IMR-90 (cell line): ENCODE measurements around the gene MYO7B. TPM values are rescaled to one million over a fixed set of nuclear protein-coding genes. Genes with fewer than 3 reads are reported as not detected.

Experiments
- ATAC-seq: fragments of 200-7000 bp; cut with Tn5 transposase; 2 replicates; pipeline ENCODE4 v1.9.1; 2020; ENCODE audit warnings: low read depth, mild to moderate bottlenecking, moderate library complexity
- BruUV-seq: library from RNA; stranded (reverse); fragments of 400-500 nt; replicated peaks from 2 replicates; lab custom pipeline; 2021; lab: Mats Ljungman, UMichigan
- CTCF ChIA-PET: fragments of 300-600 bp; formaldehyde crosslinking; extraction: SDS; loops from one replicate; lab custom pipeline; 2021; ENCODE audit warnings: antibody characterized with exemption; lab: Yijun Ruan, JAX
- POLR2A ChIA-PET: fragments of 300-600 bp; sonication (Branson Sonifier 250); formaldehyde crosslinking; loops from one replicate; lab custom pipeline; 2022; ENCODE audit warnings: antibody characterized with exemption; ENCODE audit not compliant: unreplicated experiment; lab: Charles Lee
- DNase-seq: peaks from one replicate; pipeline ENCODE4 v3.0.0; 2013
- H2AFZ ChIP-seq: replicated peaks from 2 replicates; pipeline ENCODE3; 2013; ENCODE audit warnings: low read length, mild to moderate bottlenecking; ENCODE audit not compliant: poor library complexity
- H2AK5ac ChIP-seq: 2 replicates; pipeline ENCODE4 v1.6.1; 2013; ENCODE audit warnings: low read depth, low read length, inconsistent platforms
- H2AK9ac ChIP-seq: replicated peaks from 2 replicates; pipeline ENCODE3; 2013; ENCODE audit warnings: mild to moderate bottlenecking, low read depth, low read length, moderate library complexity; ENCODE audit not compliant: poor library complexity
- H2BK120ac ChIP-seq: 2 replicates; pipeline ENCODE4 v1.6.1; 2013; ENCODE audit warnings: low read depth, low read length, inconsistent platforms
- H2BK15ac ChIP-seq: 3 replicates; pipeline ENCODE4 v1.6.1; 2013; ENCODE audit warnings: low read depth, low read length, inconsistent platforms
- H2BK20ac ChIP-seq: 2 replicates; pipeline ENCODE4 v1.6.1; 2013; ENCODE audit warnings: low read depth, mild to moderate bottlenecking, inconsistent platforms, low read length, moderate library complexity
- H2BK5ac ChIP-seq: 2 replicates; pipeline ENCODE4 v1.6.1; 2013; ENCODE audit warnings: mild to moderate bottlenecking, low read depth, low read length, inconsistent platforms; ENCODE audit not compliant: poor library complexity, severe bottlenecking
- H3K14ac ChIP-seq: replicated peaks from 2 replicates; pipeline ENCODE4 v1.6.1; 2013; ENCODE audit warnings: low read depth, low read length, inconsistent platforms
- H3K18ac ChIP-seq: 2 replicates; pipeline ENCODE4 v1.6.1; 2013; ENCODE audit warnings: low read depth, low read length, control low read depth
- H3K23ac ChIP-seq: 2 replicates; pipeline ENCODE4 v1.6.1; 2013; ENCODE audit warnings: low read depth, low read length, inconsistent platforms
- H3K27ac ChIP-seq: 2 replicates; pipeline ENCODE4 v1.5.1; 2013; ENCODE audit warnings: mild to moderate bottlenecking, control low read depth, low read length; ENCODE audit not compliant: insufficient read depth
- H3K27me3 ChIP-seq: 2 replicates; pipeline ENCODE4 v1.6.1; 2013; ENCODE audit warnings: low read length; ENCODE audit not compliant: control insufficient read depth, insufficient read depth
- H3K36me3 ChIP-seq: 2 replicates; pipeline ENCODE4 v1.6.1; 2013; ENCODE audit warnings: low read length, mixed read lengths; ENCODE audit not compliant: control insufficient read depth, insufficient read depth
- H3K4ac ChIP-seq: 2 replicates; pipeline ENCODE4 v1.6.1; 2013; ENCODE audit warnings: low read depth, low read length, inconsistent platforms
- H3K4me1 ChIP-seq: 2 replicates; pipeline ENCODE4 v1.6.1; 2013; ENCODE audit warnings: low read length, mixed read lengths; ENCODE audit not compliant: control insufficient read depth, insufficient read depth
- H3K4me2 ChIP-seq: 2 replicates; pipeline ENCODE4 v1.6.1; 2013; ENCODE audit warnings: low read depth, mild to moderate bottlenecking, control low read depth, low read length, moderate library complexity
- H3K4me3 ChIP-seq: 2 replicates; pipeline ENCODE4 v1.5.1; 2013; ENCODE audit warnings: low read depth, mild to moderate bottlenecking, control low read depth, low read length, moderate library complexity; ENCODE audit not compliant: insufficient read depth
- H3K56ac ChIP-seq: 2 replicates; pipeline ENCODE4 v1.6.1; 2013; ENCODE audit warnings: low read length, inconsistent platforms; ENCODE audit not compliant: insufficient read depth; ENCODE audit errors: extremely low read depth
- H3K79me1 ChIP-seq, 2 experiments: 2 replicates each; pipeline ENCODE4 v1.6.1; 2013; ENCODE audit warnings: low read length in 2 of 2, inconsistent platforms in 1 of 2, low read depth in 1 of 2
- H3K9ac ChIP-seq: 2 replicates; pipeline ENCODE4 v1.6.1; 2013; ENCODE audit warnings: low read depth, low read length, control low read depth
- H3K9me1 ChIP-seq: 2 replicates; pipeline ENCODE4 v1.6.1; 2013; ENCODE audit warnings: low read length, inconsistent platforms; ENCODE audit not compliant: insufficient read depth
- H3K9me3 ChIP-seq: 2 replicates; pipeline ENCODE4 v1.6.1; 2013; ENCODE audit warnings: low read length; ENCODE audit not compliant: control insufficient read depth, insufficient read depth
- H4K20me1 ChIP-seq: 2 replicates; pipeline ENCODE4 v1.6.1; 2013; ENCODE audit warnings: low read length, inconsistent platforms; ENCODE audit not compliant: insufficient read depth
- H4K5ac ChIP-seq: 2 replicates; pipeline ENCODE4 v1.6.1; 2013; ENCODE audit warnings: mild to moderate bottlenecking, low read depth, low read length, control low read depth
- H4K8ac ChIP-seq, 2 experiments: 2 replicates each; pipeline ENCODE4 v1.6.1; 2013; ENCODE audit warnings: low read depth in 2 of 2, low read length in 2 of 2, control low read depth in 1 of 2, inconsistent platforms in 1 of 2
- H4K91ac ChIP-seq: 2 replicates; pipeline ENCODE4 v1.6.1; 2013; ENCODE audit warnings: low read depth, low read length, inconsistent platforms; ENCODE audit not compliant: insufficient read depth
- BHLHE40 ChIP-seq: fragments of 150-350 bp; IDR thresholded peaks from 2 replicates; pipeline ENCODE4 v1.6.1; 2016; ENCODE audit warnings: mild to moderate bottlenecking, low read depth, low read length
- CEBPB ChIP-seq: IDR thresholded peaks from 2 replicates; pipeline ENCODE4 v1.6.1; 2012; ENCODE audit warnings: low read depth, low read length, improper control_type of control experiment
- CTCF ChIP-seq: conservative IDR thresholded peaks from 2 replicates; pipeline ENCODE4 v1.5.1; 2012; ENCODE audit warnings: mild to moderate bottlenecking, low read depth, low read length, improper control_type of control experiment
- ELK1 ChIP-seq: fragments of 150-350 bp; IDR thresholded peaks from 2 replicates; pipeline ENCODE4 v1.6.1; 2016; ENCODE audit warnings: low read depth, mild to moderate bottlenecking, low read length, moderate library complexity, borderline replicate concordance
- FOS ChIP-seq: fragments of 150-350 bp; IDR thresholded peaks from 2 replicates; pipeline ENCODE4 v1.6.1; 2016; ENCODE audit warnings: low read depth, low read length
- MAFK ChIP-seq: IDR thresholded peaks from 2 replicates; pipeline ENCODE4 v1.6.1; 2012; ENCODE audit warnings: low read depth, low read length, improper control_type of control experiment
- MAZ ChIP-seq: IDR thresholded peaks from 2 replicates; pipeline ENCODE4 v1.6.1; 2012; ENCODE audit warnings: low read depth, mild to moderate bottlenecking, low read length, improper control_type of control experiment, moderate library complexity, borderline replicate concordance
- NFE2L2 ChIP-seq: fragments of 150-350 bp; IDR thresholded peaks from 2 replicates; pipeline ENCODE4 v1.6.1; 2016; ENCODE audit warnings: low read depth, mild to moderate bottlenecking, low read length
- RAD21 ChIP-seq: IDR thresholded peaks from 2 replicates; pipeline ENCODE4 v1.6.1; 2012; ENCODE audit warnings: low read length, improper control_type of control experiment
- RCOR1 ChIP-seq: IDR thresholded peaks from 2 replicates; pipeline ENCODE4 v1.6.1; 2012; ENCODE audit warnings: mild to moderate bottlenecking, low read length, improper control_type of control experiment; ENCODE audit not compliant: insufficient replicate concordance
- RFX5 ChIP-seq: IDR thresholded peaks from 2 replicates; pipeline ENCODE4 v1.8.0; 2012; ENCODE audit warnings: low read depth, mild to moderate bottlenecking, low read length, moderate library complexity
- SMC3 ChIP-seq: fragments of 150-350 bp; IDR thresholded peaks from 2 replicates; pipeline ENCODE4 v1.6.1; 2016; ENCODE audit warnings: low read depth, mild to moderate bottlenecking, antibody characterized with exemption, low read length, moderate library complexity
- USF2 ChIP-seq: fragments of 150-350 bp; IDR thresholded peaks from 2 replicates; pipeline ENCODE4 v1.6.1; 2017; ENCODE audit warnings: mild to moderate bottlenecking, antibody characterized with exemption, low read length, low read depth
- WGBS, 2 experiments: methylation state at CpG; one replicate each; pipeline versions ENCODE4 v1.1.5 to v1.1.7; 2013; ENCODE audit warnings: missing lambda C conversion rate in 2 of 2; ENCODE audit not compliant: insufficient read length in 1 of 2; ENCODE audit errors: extremely low coverage in 2 of 2; 5-methylcytosine and 5-hydroxymethylcytosine counted together
- dilution Hi-C: fragments of 300-500 bp; cut with HindIII; formaldehyde crosslinking; loops from one replicate; pipeline ENCODE4 v1.14.3; 2018; ENCODE audit warnings: low sequenced_read_pairs; ENCODE audit not compliant: unreplicated experiment
- in situ Hi-C: fragments of 300-500 bp; cut with MboI; formaldehyde crosslinking; loops from 3 replicates; pipeline ENCODE4 v1.14.3; 2019; ENCODE audit warnings: low sequenced_read_pairs, inconsistent platforms, mixed read lengths
- intact Hi-C: fragments of 100-400 bp; cut with micrococcal nuclease; formaldehyde crosslinking; loops from 2 replicates; pipeline ENCODE4 v1.10.0; 2022
- polyA plus RNA-seq, 3 experiments: library from polyadenylated mRNA; depleted of rRNA; stranded (reverse); fragments of >200 nt; gene quantifications; 2 replicates each; pipeline ENCODE4 v1.2.3, GENCODE V29; 2012; ENCODE audit warnings: low replicate concordance in 1 of 3
- total RNA-seq: library from RNA; depleted of rRNA; stranded (reverse); fragments of >200 nt; gene quantifications from 2 replicates; pipeline ENCODE4 v1.2.3, GENCODE V29; 2012

The MYO7B gene
- total and polyA plus RNA-seq, 2 of the 4 experiments (the other 2 are of a cell fraction), result 0.18 to 0.46 TPM

- POLR2A ChIA-PET, result no interaction called here
Observed at GRCh38 chr2:127581516-127582490, 46.3 kb downstream of the MYO7B start.

More at GRCh38 chr2:127581516-127582490, 46.3 kb downstream of the MYO7B start:
- no peak overlapping the region for H3K4me3 ChIP-seq
- no TSS peak for BruUV-seq
- H4K5ac ChIP-seq, result no peak overlapping the region
- CTCF ChIA-PET, result no interaction called here
- H3K27me3 ChIP-seq, result peaks cover 32% of the 10 kb centered on the region
- H3K36me3 ChIP-seq, result no peaks in the 10 kb centered on the region
- H3K9me3 ChIP-seq, result no peaks in the 10 kb centered on the region
- no peak overlapping the region for H3K27ac ChIP-seq
- WGBS, 2 experiments, result 81% methylated on average over 11 of the region's 21 CpGs; no CpG with 5 or more reads in 1 of the 2 experiments
- no peaks in the 10 kb centered on the region for H4K20me1 ChIP-seq
- no peak overlapping the region for H3K4ac ChIP-seq
- H2BK5ac ChIP-seq, result no peak overlapping the region
- H3K4me2 ChIP-seq, result no peak overlapping the region
- no peak overlapping the region for H2AFZ ChIP-seq
- no peak overlapping the region for H4K91ac ChIP-seq
- H2AK5ac ChIP-seq, result no peak overlapping the region
- in situ Hi-C loops, result no loop called here
- dilution Hi-C loops, result no loop called here
- no peak overlapping the region for H3K14ac ChIP-seq
- no peaks in the 10 kb centered on the region for H3K9me1 ChIP-seq
- H3K56ac ChIP-seq, result no peak overlapping the region
- no peak overlapping the region for H4K8ac ChIP-seq
- DNase-seq, result no peak
- no peak overlapping the region for H2AK9ac ChIP-seq
- intact Hi-C loops, result no loop called here
- TF ChIP-seq CEBPB, result no peak
- no peak for TF ChIP-seq BHLHE40
- TF ChIP-seq USF2, result no peak
- no peak for TF ChIP-seq NFE2L2
- TF ChIP-seq RFX5, result no peak
- TF ChIP-seq ELK1, result no peak
- no peak for TF ChIP-seq RAD21
- TF ChIP-seq SMC3, result no peak
- TF ChIP-seq MAFK, result no peak
- TF ChIP-seq MAZ, result no peak
- TF ChIP-seq RCOR1, result no peak
- TF ChIP-seq CTCF, result no peak
- no peak for TF ChIP-seq FOS
- H3K9ac ChIP-seq, result no peak overlapping the region
- H2BK120ac ChIP-seq, result no peak overlapping the region
- no peak overlapping the region for H3K23ac ChIP-seq
- H2BK15ac ChIP-seq, result no peak overlapping the region
- no peak for ATAC-seq
- H3K18ac ChIP-seq, result no peak overlapping the region
- no peaks in the 10 kb centered on the region for H3K79me1 ChIP-seq
- no peak overlapping the region for H2BK20ac ChIP-seq
- peaks cover under 1% of the 10 kb centered on the region; the same call in 1 of the 2 replicates for H3K4me1 ChIP-seq
